ENCODE data around the gene TAL1.

GRCh38 chr1:47175227-47175934, 56.6 kb downstream of the TAL1 start:
- peak; percentile 84 to 98 (median 94) for TF ChIP-seq CTCF (IDR thresholded peaks at IDR 0.05)
- TF ChIP-seq POLR2A (IDR thresholded peaks at IDR 0.05), result no peak
- TF ChIP-seq EP300 (IDR thresholded peaks at IDR 0.05), result no peak
- no peak for TF ChIP-seq POLR2AphosphoS5 (IDR thresholded peaks at IDR 0.05)

Measured in upper lobe of left lung (tissue), 4 donors.